Measurements from ENCODE around the gene COX7B.

The COX7B gene

GRCh38 chrX:77945910-77946545 lies 46.8 kb downstream of the COX7B start:
- DNase-seq, result no peak

- no peak for DNase-seq
These were observed 47.3 kb downstream of the COX7B start for GRCh38 chrX:77946571-77946970.

GRCh38 chrX:77949840-77950239 lies 50.6 kb downstream of the COX7B start:
- DNase-seq, result no peak

GRCh38 chrX:77952173-77952572 lies 52.9 kb downstream of the COX7B start:
- no peak for DNase-seq

GRCh38 chrX:77953302-77953701 lies 54.0 kb downstream of the COX7B start:
- DNase-seq, result no peak

GRCh38 chrX:77953708-77954107 lies 54.4 kb downstream of the COX7B start:
- no peak for DNase-seq

Data from activated CD4-positive, alpha-beta T cell treated with anti-CD3 and anti-CD28 coated beads, Interleukin-2, amount 50 U/mL, for 48 hours (primary cell).